ENCODE measurements around the gene DYNC2H1. TPM values are rescaled to one million over a fixed set of nuclear protein-coding genes. Genes with fewer than 3 reads are reported as not detected.

DYNC2H1 gene
- total and polyA plus RNA-seq, 8 donors = 1.2 to 63.7 (median 14.4) TPM

DNA sequence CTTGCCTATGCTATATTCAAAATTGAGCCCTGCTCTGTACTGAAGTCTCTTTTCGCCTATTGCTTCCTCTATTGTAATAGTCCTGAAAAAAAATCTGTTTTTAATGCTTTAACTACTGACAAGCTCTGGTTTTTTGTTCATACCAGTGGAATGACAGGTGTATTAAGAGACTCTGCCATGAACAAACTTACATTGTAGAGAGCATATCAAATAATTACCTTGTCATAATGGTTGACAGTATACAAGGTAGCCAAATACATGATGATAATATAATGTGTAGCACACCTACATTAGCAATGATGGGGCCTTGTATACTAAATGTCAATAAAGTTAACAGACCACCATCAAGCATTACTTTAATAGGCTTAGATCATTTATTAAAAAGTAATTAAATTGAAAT, 175.0 kb downstream of the DYNC2H1 start:
- H3K27ac ChIP-seq = no peak overlapping the region
- TF ChIP-seq POLR2A (IDR thresholded peaks at IDR 0.05) = no peak
- H3K4me3 ChIP-seq = no peak overlapping the region
- intact Hi-C loops (cut with DNase I; ENCODE audit: low total_unique reads) = no loop called here
- 92 to 100% (median 98%) methylated on average over 1 of the region's 1 CpG for WGBS, 5 donors
- H3K9me3 ChIP-seq = no peaks in the 10 kb centered on the region
- H3K27me3 ChIP-seq = no peaks in the 10 kb centered on the region
- H3K36me3 ChIP-seq = peaks cover 0 to 36% (median 24%) of the 10 kb centered on the region in 4 donors
- H3K4me1 ChIP-seq = no peaks in the 10 kb centered on the region
- DNase-seq = no peak

DNA sequence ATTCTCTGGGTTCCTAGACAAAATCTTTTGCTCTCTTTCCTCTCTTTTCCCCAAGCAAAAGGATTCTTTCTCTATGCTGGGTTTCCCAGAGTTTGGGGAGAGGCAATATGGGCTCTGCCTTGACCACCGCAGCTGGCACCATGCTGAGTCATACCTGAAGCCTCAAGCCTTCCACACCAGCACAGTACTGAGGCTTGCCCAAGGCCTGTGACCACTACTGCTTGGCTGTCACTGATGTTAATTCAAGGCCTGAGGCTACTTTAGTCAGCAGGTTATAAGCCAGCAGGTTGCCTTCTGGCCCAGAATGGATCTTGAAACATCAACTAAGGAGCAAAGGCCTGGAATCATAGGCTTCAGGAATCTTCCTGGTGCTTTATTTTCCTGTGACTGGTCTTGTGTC, 185.3 kb downstream of the DYNC2H1 start:
- TF ChIP-seq POLR2A (IDR thresholded peaks at IDR 0.05) (no peak), CTCF (IDR thresholded peaks at IDR 0.05) (no peak), EP300 (IDR thresholded peaks at IDR 0.05) (no peak), POLR2AphosphoS5 (IDR thresholded peaks at IDR 0.05) (no peak)
- Histone ChIP-seq H3K27ac (no peak overlapping the region), H3K36me3 (peaks cover 8 to 68% (median 53%) of the 10 kb centered on the region in 4 donors), H3K9me3 (peaks cover 7 to 61% (median 41%) of the 10 kb centered on the region in 4 donors), H3K27me3 (no peaks in the 10 kb centered on the region), H3K4me3 (no peak overlapping the region), H3K4me1 (no peaks in the 10 kb centered on the region)
- no peak for DNase-seq
- intact Hi-C loops (cut with DNase I; ENCODE audit: low total_unique reads) = no loop called here
- 85 to 100% (median 96%) methylated on average over 1 of the region's 1 CpG for WGBS, 5 donors

GRCh38 chr11:103295704-103296103, 186.5 kb downstream of the DYNC2H1 start:
- peaks cover 8 to 56% (median 43%) of the 10 kb centered on the region in 4 donors for H3K36me3 ChIP-seq
- H3K4me3 ChIP-seq = no peak overlapping the region
- H3K4me1 ChIP-seq = no peaks in the 10 kb centered on the region
- no peak for DNase-seq
- intact Hi-C loops (cut with DNase I; ENCODE audit: low total_unique reads) = no loop called here
- H3K9me3 ChIP-seq = peaks cover 7 to 58% (median 41%) of the 10 kb centered on the region in 4 donors
- no peak overlapping the region for H3K27ac ChIP-seq
- no peak for TF ChIP-seq EP300 (IDR thresholded peaks at IDR 0.05)
- no peak for TF ChIP-seq CTCF (IDR thresholded peaks at IDR 0.05)
- TF ChIP-seq POLR2AphosphoS5 (IDR thresholded peaks at IDR 0.05) = no peak
- TF ChIP-seq POLR2A (IDR thresholded peaks at IDR 0.05) = no peak
- no peaks in the 10 kb centered on the region for H3K27me3 ChIP-seq
- 93 to 98% (median 95%) methylated on average over 5 of the region's 5 CpGs for WGBS, 5 donors

GRCh38 chr11:103297900-103298299, 188.7 kb downstream of the DYNC2H1 start:
- Histone ChIP-seq H3K9me3 (peaks cover 3 to 37% (median 33%) of the 10 kb centered on the region in 4 donors), H3K36me3 (peaks cover 8 to 37% (median 32%) of the 10 kb centered on the region in 4 donors), H3K27me3 (no peaks in the 10 kb centered on the region), H3K4me3 (no peak overlapping the region), H3K27ac (no peak overlapping the region), H3K4me1 (no peaks in the 10 kb centered on the region)
- no peak for DNase-seq
- TF ChIP-seq POLR2AphosphoS5 (IDR thresholded peaks at IDR 0.05) (no peak), CTCF (IDR thresholded peaks at IDR 0.05) (no peak), EP300 (IDR thresholded peaks at IDR 0.05) (no peak), POLR2A (IDR thresholded peaks at IDR 0.05) (no peak)
- intact Hi-C loops (cut with DNase I; ENCODE audit: low total_unique reads) = no loop called here
- WGBS, 5 donors = 87 to 94% (median 93%) methylated on average over 3 of the region's 3 CpGs

DNA sequence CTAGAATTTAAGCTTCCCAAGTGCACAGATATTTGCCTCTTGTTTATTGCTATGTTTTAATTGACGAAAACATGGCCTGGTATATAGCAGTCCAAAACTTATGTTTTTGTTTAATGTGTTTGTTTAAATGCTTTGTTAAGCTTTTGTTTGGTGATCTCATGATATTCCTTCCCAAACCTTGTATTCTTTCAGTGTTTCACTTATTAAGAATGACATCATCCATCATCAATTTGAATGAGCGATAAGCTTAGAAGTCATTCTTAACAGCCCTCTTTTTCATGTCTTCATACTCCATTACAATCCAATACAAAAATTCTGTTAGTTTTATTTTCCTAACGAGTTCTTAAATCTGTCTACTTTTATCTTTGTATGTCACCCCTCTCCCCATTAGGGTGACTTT, 206.0 kb downstream of the DYNC2H1 start:
- no peaks in the 10 kb centered on the region for H3K27me3 ChIP-seq

More for the DNA sequence above, 206.0 kb downstream of the DYNC2H1 start:
- Histone ChIP-seq H3K36me3 (peaks cover 0 to 6% (median 4%) of the 10 kb centered on the region in 4 donors), H3K27ac (no peak overlapping the region), H3K4me1 (no peaks in the 10 kb centered on the region), H3K4me3 (no peak overlapping the region), H3K9me3 (no peaks in the 10 kb centered on the region)
- WGBS, 5 donors = 76 to 88% (median 79%) methylated on average over 3 of the region's 3 CpGs
- intact Hi-C loops (cut with DNase I; ENCODE audit: low total_unique reads) = no loop called here
- no peak for DNase-seq
- no peak for TF ChIP-seq POLR2AphosphoS5 (IDR thresholded peaks at IDR 0.05)
- no peak for TF ChIP-seq POLR2A (IDR thresholded peaks at IDR 0.05)
- TF ChIP-seq CTCF (IDR thresholded peaks at IDR 0.05) = no peak
- no peak for TF ChIP-seq EP300 (IDR thresholded peaks at IDR 0.05)
